Neural crest cell (in vitro differentiated cells): ENCODE measurements around the gene RNF150. TPM values are rescaled to one million over a fixed set of nuclear protein-coding genes. Genes with fewer than 3 reads are reported as not detected.
"Not testable (repeated sequence)": the region's sequence is repeated elsewhere in the genome, so short reads cannot be mapped to it uniquely, and the experiment has no call there.

Source experiments
- DNase-seq: peaks from one replicate; pipeline ENCODE4 v3.0.0; 2021; ENCODE audit warnings: low read depth, mixed read lengths, low spot score
- H3K27ac Mint-ChIP-seq: one replicate; pipeline ENCODE4 v1.8.0; 2021; ENCODE audit warnings: mild to moderate bottlenecking, mixed read lengths; ENCODE audit not compliant: unreplicated experiment
- H3K27me3 Mint-ChIP-seq: 2 replicates; pipeline ENCODE4 v1.8.0; 2021; ENCODE audit warnings: low read depth, mild to moderate bottlenecking, mixed read lengths
- H3K36me3 Mint-ChIP-seq: 2 replicates; pipeline ENCODE4 v1.8.0; 2021; ENCODE audit warnings: low read depth, mild to moderate bottlenecking, mixed read lengths
- H3K4me1 Mint-ChIP-seq: 2 replicates; pipeline ENCODE4 v1.8.0; 2021; ENCODE audit warnings: mixed read lengths
- H3K4me3 Mint-ChIP-seq: one replicate; pipeline ENCODE4 v1.8.0; 2021; ENCODE audit warnings: mild to moderate bottlenecking, mixed read lengths
- H3K9me3 Mint-ChIP-seq: 2 replicates; pipeline ENCODE4 v1.8.0; 2021; ENCODE audit warnings: mixed read lengths
- CTCF ChIP-seq: fragments of 200-600 bp; sonication (generic); conservative IDR thresholded peaks from 2 replicates; pipeline ENCODE4 v1.5.0; 2021; ENCODE audit warnings: antibody characterized with exemption, mild to moderate bottlenecking
- total RNA-seq: library from RNA; stranded (reverse); gene quantifications from 2 replicates; pipeline ENCODE4 v1.2.1, GENCODE V29; 2021

Gene RNF150
- total RNA-seq, 1 donor from 2014 or later = 23.3 TPM

GRCh38 chr4:141170671-141171070, 37.4 kb upstream of the RNF150 start:
- peaks cover 19% of the 10 kb centered on the region for H3K27me3 Mint-ChIP-seq

GRCh38 chr4:141169391-141169790, 36.1 kb upstream of the RNF150 start:
- Mint-ChIP-seq H3K36me3 (no peaks in the 10 kb centered on the region), H3K4me3 (no peak overlapping the region), H3K4me1 (no peaks in the 10 kb centered on the region), H3K9me3 (no peaks in the 10 kb centered on the region), H3K27ac (no peak overlapping the region), H3K27me3 (peaks cover 27% of the 10 kb centered on the region)
- TF ChIP-seq CTCF = no peak
- no peak for DNase-seq

More at GRCh38 chr4:141170671-141171070, 37.4 kb upstream of the RNF150 start:
- TF ChIP-seq CTCF = no peak
- no peak for DNase-seq
- Mint-ChIP-seq H3K4me1 (no peaks in the 10 kb centered on the region), H3K9me3 (no peaks in the 10 kb centered on the region), H3K27ac (no peak overlapping the region), H3K4me3 (no peak overlapping the region), H3K36me3 (no peaks in the 10 kb centered on the region)

- H3K4me1 Mint-ChIP-seq, DNase-seq, H3K4me3 Mint-ChIP-seq, H3K9me3 Mint-ChIP-seq, H3K36me3 Mint-ChIP-seq, H3K27ac Mint-ChIP-seq: not testable (repeated sequence)
- peaks cover 31% of the 10 kb centered on the region for H3K27me3 Mint-ChIP-seq
Measured at GRCh38 chr4:141165001-141165400, 31.7 kb upstream of the RNF150 start.

GRCh38 chr4:141159027-141159426, 25.8 kb upstream of the RNF150 start:
- H3K27me3 Mint-ChIP-seq = peaks cover 2% of the 10 kb centered on the region
- no peaks in the 10 kb centered on the region for H3K4me1 Mint-ChIP-seq
- H3K9me3 Mint-ChIP-seq = no peaks in the 10 kb centered on the region
- H3K36me3 Mint-ChIP-seq = peaks cover 4% of the 10 kb centered on the region
- H3K27ac Mint-ChIP-seq = no peak overlapping the region
- TF ChIP-seq CTCF = no peak
- no peak overlapping the region for H3K4me3 Mint-ChIP-seq
- DNase-seq = no peak

- Mint-ChIP-seq H3K4me3 (no peak overlapping the region), H3K4me1 (no peaks in the 10 kb centered on the region), H3K27me3 (no peaks in the 10 kb centered on the region), H3K36me3 (peaks cover 4% of the 10 kb centered on the region), H3K27ac (no peak overlapping the region), H3K9me3 (no peaks in the 10 kb centered on the region)
- peak; percentile 81 for TF ChIP-seq CTCF
- no peak for DNase-seq
Measured at GRCh38 chr4:141158219-141158618, 24.9 kb upstream of the RNF150 start.

GRCh38 chr4:141155586-141155985, 22.3 kb upstream of the RNF150 start:
- Mint-ChIP-seq H3K4me3 (no peak overlapping the region), H3K36me3 (no peaks in the 10 kb centered on the region), H3K4me1 (no peaks in the 10 kb centered on the region), H3K27ac (no peak overlapping the region), H3K27me3 (peaks cover 3% of the 10 kb centered on the region), H3K9me3 (no peaks in the 10 kb centered on the region)
- no peak for TF ChIP-seq CTCF
- no peak for DNase-seq
